HL-60 (cell line): ENCODE measurements around the gene ANK3.

ENCODE experiments used
- DNase-seq, 2 experiments: peaks; one replicate each; pipeline ENCODE4 v3.0.0-alpha.2; 2010 to 2020; ENCODE audit warnings: low read depth in 1 of 2, low spot score in 1 of 2
- H3K27ac ChIP-seq: fragments of 250-450 bp; sonication (Bioruptor Pico); replicated peaks from 2 replicates; pipeline ENCODE4 v1.5.1; 2020; ENCODE audit warnings: mild to moderate bottlenecking, moderate library complexity
- H3K27me3 ChIP-seq: fragments of 250-450 bp; sonication (Bioruptor Pico); 2 replicates; pipeline ENCODE4 v1.5.1; 2021; ENCODE audit warnings: mild to moderate bottlenecking, moderate library complexity; ENCODE audit not compliant: insufficient read depth, poor library complexity, severe bottlenecking
- H3K4me3 ChIP-seq: replicated peaks from 2 replicates; pipeline ENCODE4 v1.5.1; 2011; ENCODE audit warnings: mild to moderate bottlenecking, control low read depth, low read length; ENCODE audit not compliant: insufficient read depth
- CTCF ChIP-seq: IDR thresholded peaks from one replicate; pipeline ENCODE4 v1.5.1; 2011; ENCODE audit warnings: low read length, control low read depth, inconsistent platforms; ENCODE audit not compliant: insufficient read depth
- GABPA ChIP-seq: IDR thresholded peaks from 2 replicates; pipeline ENCODE4 v1.6.1; 2012; ENCODE audit warnings: low read depth
- POLR2AphosphoS5 ChIP-seq: IDR thresholded peaks from 2 replicates; pipeline ENCODE4 v1.6.1; 2012; ENCODE audit warnings: low read depth
- REST ChIP-seq: IDR thresholded peaks from 2 replicates; pipeline ENCODE4 v1.6.1; 2012; ENCODE audit warnings: low read depth; ENCODE audit not compliant: insufficient replicate concordance
- SPI1 ChIP-seq: IDR thresholded peaks from 2 replicates; pipeline ENCODE4 v1.6.1; 2012; ENCODE audit warnings: low read depth, mild to moderate bottlenecking, borderline replicate concordance

Gene ANK3

DNA sequence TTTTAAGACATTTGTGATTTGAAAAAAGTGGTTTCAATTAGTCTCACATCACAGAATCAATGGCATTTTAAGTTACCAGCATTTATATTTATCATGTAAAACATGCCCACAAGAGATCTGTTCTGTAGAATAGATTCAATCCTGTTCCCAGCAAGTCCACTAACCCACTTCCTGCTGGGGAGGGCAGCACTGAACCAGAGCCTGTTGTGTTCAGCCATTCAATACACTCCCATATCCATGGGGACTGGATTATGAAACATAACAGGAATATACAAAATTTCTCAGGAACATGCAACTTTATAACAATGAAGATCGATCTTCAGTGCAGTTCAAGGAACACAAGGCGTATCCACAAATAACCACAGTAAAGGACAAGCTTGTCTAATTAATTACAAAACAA is 24.4 kb upstream of the ANK3 start:
- no peak for TF ChIP-seq GABPA
- TF ChIP-seq REST, result no peak
- no peak for TF ChIP-seq POLR2AphosphoS5
- no peak for TF ChIP-seq CTCF
- TF ChIP-seq SPI1, result no peak
- Histone ChIP-seq H3K4me3 (no peak overlapping the region), H3K27me3 (no peaks in the 10 kb centered on the region), H3K27ac (no peak overlapping the region)
- no peak for DNase-seq

DNA sequence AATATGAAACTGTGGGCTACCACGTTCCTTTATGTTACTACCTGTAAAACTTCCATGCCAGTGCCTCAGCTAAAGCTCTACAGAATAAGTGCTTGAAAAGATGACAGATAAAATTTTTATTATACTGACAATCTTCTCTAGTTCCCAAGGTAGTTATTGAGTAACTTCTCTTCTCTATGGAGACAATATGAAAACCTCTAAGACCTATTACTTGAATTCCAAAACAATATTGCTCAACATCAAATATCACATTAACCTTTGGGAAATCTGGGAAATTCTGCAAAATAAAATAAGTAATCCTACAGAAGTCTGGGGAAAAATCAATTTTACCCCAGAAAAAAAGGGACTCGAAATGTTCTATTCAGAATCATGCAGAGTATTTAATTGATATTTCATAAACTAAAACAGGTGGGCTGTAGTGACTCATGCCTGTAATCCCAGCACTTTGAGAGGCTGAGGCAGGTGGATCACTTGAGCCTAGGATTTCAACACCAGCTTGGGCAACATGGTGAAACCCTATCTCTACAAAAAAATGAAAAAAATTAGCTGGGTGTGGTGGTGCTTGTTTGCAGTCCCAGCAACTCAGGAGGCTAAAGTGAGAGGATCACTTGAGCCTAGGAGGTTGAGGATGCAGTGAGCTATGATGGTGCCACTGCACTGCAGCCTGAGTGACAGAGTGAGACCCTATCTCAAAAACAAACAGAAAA is 23.8 kb upstream of the ANK3 start:
- TF ChIP-seq SPI1 (no peak), GABPA (no peak), CTCF (no peak), REST (no peak), POLR2AphosphoS5 (no peak)
- no peak for DNase-seq
- no peak overlapping the region for H3K4me3 ChIP-seq
- no peaks in the 10 kb centered on the region for H3K27me3 ChIP-seq
- no peak overlapping the region for H3K27ac ChIP-seq

- no peak overlapping the region for H3K27ac ChIP-seq
- TF ChIP-seq CTCF, result no peak
- no peak for TF ChIP-seq SPI1
- no peak for TF ChIP-seq GABPA
- no peak for TF ChIP-seq POLR2AphosphoS5
- TF ChIP-seq REST, result no peak
Measured at GRCh38 chr10:60410970-60411369, 21.3 kb upstream of the ANK3 start.

More at GRCh38 chr10:60410970-60411369, 21.3 kb upstream of the ANK3 start:
- DNase-seq, result no peak
- no peak overlapping the region for H3K4me3 ChIP-seq
- H3K27me3 ChIP-seq, result no peaks in the 10 kb centered on the region
